GM18909 (cell line): ENCODE measurements around the gene RRP8.

Experiments
- ATAC-seq: cut with Tn5 transposase; IDR thresholded peaks from one replicate; pipeline ENCODE4 v1.9.1; 2021; ENCODE audit warnings: mild to moderate bottlenecking; ENCODE audit not compliant: unreplicated experiment, poor library complexity

Gene RRP8

DNA sequence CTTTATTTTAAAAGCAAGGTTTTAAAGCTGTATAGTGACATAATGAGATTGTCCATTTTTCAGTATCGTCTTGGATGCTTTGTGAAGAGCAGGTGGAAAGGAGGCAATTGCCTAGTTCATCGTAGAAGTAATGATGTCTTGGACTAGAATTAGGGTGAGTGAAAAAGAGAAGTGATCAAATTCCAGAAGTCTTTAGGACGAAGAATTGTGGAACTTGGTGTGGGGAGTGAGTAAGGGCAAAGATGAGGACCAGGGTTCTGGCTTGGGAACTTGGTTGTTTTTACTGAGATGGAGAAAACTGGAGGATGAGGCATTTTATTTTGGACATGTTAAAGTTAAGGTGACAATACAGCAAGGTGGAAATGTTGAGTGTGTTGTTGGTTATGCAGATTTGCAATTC, 1.4 kb upstream of the RRP8 start:
- ATAC-seq: no peak

DNA sequence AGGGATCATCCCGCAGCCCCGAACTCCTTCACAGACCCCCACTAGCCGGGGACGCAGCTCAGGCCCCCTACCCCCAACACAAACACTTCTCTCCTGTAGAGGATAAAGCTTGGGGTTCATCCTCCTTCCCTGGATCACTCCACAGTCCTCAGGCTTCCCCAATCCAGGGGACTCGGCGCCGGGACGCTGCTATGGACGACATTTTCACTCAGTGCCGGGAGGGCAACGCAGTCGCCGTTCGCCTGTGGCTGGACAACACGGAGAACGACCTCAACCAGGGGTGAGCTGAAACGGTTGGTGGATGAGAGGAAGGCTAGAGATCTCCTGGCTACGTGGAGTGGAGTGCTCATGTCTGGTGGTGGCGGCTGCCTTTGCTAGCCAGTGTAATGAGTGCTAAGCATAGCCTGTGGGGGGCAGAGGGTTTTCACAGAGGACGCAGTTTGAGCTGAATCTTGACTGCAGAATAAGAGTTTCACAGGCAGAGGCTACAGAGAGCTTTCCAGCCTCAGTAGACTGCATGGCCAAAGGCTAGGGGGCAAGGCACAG, 738 bp upstream of the RRP8 start:
- peak; percentile 48 for ATAC-seq

DNA sequence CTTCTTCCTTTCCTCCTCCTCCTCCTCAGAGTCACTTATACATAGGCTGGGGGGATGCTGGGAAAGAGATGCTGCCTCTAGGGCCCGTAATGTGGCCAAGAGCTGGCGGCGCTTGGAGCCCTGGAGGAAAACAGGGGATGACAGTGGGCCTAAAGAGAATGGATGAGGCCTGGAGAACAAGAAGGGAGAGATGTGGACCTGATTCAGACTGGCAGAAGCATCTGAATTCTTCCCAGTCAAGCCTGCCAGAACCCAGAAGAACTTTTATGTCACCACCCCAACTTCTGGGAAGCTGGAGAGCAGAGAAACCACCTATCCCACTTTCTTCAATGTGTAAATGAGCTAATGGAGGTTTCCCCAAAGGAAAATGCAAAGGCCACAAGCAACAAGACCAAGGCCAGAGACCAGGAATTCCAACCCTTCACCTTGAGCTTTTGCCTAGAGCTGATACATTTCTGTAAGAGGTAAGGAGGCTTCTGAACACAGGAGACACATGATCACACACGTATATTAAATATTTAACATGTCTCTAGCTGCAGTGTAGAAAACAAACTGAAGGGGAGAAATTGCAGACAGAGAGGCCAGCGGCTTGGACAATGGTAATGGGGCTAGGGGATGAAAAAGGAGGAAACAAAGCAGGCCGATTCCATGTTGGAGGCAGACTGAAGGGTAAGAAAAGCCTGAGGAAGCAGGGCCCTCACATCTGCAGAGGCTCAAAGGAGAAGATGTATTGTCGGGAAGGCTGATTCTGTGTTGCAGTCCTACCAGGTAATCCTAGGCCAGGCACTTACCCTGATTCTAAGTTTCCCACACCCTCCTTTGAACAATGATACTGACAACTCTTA, 1.1 kb downstream of the RRP8 start:
- no peak for ATAC-seq

DNA sequence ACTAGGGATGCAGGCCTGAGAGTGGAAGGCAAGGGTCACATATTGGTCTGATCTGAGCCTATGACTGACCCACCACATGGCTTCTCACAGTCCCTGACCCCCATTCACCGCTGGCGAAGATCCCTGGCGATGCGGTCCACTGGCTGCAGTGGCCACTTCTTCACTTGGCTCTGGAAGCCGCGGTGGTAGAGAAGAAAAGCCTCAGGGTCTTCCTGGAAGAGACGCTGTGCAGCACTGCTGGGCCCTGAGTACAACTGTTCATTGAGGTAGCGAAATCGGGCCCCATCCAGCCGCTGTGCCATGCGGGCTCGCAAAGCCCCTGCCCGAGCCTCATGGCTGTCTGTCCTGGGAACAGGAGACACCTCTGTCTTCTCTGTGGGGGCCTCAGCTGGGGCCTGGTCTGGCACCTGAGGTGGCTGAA, 2.4 kb downstream of the RRP8 start:
- ATAC-seq: no peak

DNA sequence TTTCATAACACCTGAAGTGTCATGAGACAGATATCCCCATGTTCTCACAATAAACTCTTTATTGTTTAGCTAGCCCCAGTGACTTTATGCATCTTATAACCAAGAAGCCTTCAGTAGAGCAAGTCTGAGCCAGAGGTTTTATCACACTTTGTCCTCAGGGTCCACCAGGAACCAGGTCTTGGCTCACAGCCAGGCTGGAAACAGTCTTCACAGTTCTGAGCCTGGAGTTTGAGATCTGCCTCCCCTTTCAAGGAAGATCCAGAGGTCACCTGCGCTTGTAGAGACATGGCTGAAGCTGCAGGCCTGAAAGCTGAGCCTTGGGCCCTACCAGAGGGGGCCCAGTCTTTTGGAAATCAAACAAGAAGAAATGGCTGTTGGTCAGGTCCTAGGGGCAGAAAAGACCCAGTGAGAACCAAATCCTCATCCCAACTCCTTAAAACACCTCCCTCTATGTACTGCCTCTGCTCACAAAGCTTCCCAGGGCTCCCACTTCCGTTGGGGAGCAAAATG, 3.5 kb downstream of the RRP8 start:
- ATAC-seq: no peak

DNA sequence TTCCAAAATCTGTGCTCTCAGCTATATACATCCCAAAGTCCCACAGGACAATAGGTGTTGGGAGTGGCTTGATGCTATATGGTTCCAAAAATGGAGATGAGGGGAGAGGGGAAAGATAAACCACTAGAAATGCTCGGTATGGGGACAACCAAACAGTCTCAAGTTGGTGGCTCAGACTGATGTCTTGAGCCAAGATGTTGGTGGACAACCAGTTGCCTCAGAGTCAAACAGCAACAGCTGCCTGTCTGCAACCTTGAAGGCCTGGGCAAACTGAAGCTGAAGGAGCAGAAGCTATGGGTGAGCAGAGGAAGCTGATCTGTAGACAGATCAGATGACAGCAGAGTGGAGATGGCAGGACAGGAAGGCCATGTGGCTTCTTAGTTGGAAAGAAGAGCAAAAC, 4.0 kb downstream of the RRP8 start:
- ATAC-seq: no peak

DNA sequence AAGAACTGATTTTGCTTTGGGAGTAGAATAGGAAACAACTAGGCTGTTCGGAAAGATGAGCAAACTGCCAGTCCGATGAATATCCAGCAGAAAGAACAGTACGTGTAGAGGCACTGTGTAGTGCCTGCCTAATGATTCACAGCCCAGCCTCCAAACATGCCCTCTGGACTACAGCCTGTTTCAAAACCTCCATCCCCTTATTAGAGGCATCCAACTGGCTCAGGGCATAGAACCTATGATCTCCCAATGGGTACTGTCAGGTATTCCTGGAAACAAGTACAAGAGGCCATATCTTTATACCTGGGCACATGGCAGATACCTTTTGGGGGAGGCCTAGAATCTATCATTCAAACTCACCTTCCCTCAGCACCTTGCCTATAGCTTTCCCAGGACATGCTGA, 4.9 kb downstream of the RRP8 start:
- ATAC-seq: no peak

DNA sequence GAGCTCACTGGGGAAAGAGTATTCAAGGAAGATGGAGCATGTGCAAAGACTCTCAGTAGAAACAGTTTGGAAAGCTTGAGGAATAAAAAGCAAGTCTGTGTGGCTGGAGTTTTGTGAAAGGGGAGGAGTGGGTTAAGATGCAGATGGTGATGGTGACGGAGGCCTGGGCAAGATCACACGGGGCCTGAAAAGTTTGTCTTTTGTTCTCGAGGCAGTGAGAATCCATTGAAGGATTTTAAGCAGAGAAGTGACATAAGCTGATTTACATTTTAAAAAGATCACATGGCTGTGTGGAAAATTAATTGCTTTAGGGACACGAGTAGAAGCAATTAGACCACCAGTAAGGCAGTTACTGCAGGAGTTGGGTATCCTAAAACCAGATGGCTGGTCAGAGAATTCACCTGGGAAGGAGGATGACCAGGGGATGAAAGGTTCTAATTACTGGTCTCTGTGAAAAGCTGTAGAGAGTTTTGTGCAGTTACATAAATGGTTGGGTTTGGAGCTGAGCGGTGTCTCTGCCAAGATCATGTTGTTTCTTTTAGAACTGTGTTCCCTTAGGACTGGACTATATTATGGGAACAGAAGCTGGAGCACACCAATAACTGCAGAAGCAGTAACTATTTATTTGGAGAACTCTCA, 7.1 kb downstream of the RRP8 start:
- no peak for ATAC-seq

DNA sequence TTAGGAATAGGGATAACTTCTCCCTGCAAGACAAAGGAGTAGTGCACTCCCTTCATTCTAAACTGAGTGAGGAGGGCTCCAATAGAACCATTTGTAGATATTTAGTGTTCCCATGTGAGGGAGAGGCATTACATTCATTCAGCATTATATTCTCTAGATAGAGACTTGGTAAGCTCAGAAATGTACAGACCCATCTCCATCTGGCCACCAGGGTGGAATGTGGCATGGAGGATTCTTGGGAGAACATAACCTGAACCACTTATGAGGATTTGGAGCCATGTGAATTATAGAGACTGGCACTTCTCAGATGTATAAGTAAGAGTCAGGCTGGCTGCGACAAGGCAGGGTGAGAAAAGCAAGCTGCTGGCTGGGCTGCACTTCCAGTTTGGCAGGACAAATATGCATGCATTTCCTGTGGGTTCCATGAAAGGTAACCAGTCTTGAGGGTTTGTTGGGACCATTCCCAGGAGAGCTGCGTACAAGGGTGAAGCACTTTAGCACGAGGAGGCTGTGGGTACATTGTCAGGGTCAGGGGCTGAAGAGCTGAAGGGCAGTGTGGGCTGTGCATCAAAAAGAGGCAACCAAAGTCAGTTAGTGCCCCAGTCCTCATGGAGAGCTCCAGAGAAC, 9.2 kb downstream of the RRP8 start:
- no peak for ATAC-seq

DNA sequence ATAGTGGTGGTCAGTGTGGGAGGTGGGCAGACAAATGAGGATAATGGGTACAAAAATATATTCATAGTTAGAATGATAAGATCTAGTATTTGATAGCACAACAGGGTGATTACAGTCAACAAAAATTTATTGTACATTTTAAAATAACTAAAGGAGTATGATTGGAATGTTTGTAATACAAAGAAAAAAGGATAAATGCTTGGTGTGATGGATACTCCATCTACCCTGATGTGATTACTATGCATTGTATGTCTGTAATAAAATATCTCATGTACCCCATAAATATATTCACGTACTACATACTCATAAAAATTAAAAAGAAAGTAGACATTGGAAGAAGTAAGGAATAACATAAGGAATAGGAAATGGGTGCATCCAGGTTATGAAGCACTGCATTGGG, 15.4 kb downstream of the RRP8 start:
- no peak for ATAC-seq

DNA sequence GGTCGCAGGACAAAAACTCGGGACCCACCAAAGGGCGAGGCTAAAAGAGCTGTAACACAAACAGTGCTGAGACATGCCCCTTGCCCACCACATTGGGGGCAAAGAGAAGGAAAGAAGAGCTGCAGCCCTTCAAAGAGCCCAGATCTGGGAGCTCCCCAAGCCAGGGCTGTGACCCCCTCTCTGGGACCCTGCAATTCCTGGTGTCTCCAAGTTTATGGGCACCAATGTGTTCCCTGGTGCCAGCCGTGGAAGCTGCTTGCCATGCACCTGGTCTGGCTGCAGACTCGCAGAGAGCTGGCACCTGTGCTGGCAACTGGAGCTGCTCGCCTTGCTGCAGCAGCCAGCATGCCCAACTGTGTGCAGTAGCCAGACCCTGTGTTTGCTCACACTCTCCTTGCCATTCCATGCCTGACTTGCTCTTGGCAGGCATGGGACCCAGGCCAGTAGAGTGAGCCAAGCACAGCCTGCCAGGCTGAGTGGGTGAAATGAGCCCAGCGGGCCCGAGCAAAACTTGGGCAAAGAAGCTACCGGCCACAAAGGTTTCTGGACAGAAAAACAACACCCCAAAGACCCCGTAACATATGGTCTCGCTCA, 16.0 kb downstream of the RRP8 start:
- no peak for ATAC-seq

DNA sequence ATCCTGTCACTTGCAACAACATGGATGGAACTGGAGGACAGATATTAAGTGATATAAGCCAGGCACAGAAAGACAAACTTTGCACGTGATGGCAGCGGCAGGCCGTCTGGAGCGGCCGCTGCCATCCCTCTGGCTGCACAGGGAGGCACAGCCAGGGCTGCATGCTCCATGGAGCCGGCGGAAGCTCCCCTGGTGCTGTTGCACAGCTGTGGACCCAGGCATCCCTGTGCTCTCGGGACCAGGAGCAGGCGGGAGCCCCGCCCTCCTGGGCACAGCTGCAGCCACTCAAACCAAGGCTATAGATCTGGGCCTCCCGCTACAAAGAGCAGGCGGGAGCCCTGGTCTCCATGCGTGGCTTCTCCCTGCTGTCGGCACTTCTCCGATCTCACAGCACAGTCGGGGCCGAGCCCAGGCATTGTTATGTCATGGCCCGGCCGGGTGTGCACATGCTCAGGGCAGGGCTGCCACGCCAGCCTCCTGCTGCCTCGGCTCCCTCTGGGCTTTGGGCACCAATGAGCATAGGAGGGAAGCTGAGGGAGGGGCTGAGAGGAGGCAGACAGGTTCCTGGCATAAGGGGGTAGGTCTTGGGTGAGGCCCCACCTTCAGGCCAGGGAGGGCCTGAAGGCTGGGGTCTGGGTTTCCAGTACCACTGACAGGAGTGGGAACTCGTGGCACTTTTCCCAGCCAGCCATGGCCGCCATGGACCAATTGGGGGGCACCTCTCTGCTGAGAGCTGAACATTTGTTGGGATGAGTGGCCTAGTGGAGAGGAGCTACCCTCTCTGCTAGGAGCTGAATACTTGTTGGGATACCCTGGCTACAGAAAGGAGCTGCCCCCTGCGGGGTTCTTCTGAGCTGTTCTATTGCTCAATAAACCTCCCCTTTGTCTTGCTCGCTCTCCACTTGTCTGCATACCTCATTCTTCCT, 16.7 kb downstream of the RRP8 start:
- no peak for ATAC-seq

DNA sequence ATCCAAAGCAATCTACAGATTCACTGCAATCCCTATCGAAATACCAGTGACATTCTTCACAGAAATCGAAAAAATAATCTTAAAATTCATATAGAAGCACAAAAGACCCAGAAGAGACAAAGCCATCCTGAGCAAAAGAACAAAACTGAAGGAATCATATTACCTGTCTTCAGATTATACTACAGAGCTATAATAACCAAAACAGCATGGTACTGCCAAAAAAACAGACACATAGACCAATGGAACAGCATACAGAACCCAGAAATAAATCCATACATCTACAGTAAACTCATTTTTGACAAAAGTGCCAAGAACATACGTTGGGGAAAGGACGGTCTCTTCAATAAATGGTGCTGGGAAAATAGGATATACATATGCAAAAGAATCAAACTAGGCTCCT, 18.9 kb downstream of the RRP8 start:
- no peak for ATAC-seq

DNA sequence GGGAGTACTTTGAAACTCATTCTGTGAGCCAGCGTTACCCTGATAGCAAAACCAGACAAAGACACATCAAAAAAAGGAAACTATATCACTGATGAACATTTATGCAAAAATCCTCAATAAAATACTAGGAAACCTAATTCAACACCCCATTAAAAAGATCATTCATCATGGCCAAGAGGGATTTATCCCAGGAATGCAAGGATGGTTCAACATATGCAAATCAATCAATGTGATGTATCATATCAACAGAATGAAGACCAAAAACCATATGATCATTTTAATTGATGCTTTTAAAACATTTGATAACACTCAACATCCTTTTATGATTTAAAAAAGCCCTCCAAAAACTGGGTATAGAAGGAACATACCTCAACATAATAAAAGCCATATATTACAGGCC, 19.8 kb downstream of the RRP8 start:
- ATAC-seq: no peak

DNA sequence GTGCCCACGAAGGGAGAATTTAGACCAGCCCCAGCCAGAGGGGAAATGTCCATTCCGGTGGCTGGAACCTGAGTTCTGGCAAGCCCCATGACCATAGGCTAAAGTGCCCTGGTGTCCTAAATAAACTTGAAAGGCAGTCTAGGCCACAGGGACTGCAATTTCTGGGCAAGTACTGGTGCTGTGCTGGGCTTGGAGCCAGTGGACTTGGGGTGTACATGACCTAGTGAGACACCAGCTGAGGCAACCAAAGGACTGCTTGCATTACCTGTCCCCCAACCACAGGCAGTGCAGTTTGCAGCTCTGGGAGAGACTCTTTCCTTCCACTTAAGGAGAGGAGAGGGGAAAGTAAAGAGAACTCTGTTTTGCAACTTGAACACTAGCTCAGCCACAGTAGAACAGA, 23.7 kb downstream of the RRP8 start:
- no peak for ATAC-seq

DNA sequence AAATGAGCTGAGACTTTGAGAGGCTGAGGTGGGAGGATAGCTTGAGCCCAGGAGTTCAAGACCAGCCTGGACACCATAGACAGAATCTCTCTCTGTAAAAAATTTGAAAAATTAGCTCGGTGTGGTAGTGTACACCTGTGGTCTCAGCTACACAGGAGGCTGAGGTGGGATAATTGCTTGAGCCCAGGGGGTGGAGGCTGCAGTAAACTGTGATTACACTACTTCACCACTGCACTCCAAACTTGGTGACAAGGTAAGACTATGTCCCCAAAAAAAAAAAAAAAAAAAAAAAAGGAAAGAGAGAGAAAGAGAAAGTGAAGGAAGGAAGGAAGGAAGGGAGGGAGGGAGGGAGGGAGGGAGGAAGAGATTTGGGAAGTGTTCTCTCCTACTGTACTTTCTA, 25.3 kb downstream of the RRP8 start:
- ATAC-seq: no peak

DNA sequence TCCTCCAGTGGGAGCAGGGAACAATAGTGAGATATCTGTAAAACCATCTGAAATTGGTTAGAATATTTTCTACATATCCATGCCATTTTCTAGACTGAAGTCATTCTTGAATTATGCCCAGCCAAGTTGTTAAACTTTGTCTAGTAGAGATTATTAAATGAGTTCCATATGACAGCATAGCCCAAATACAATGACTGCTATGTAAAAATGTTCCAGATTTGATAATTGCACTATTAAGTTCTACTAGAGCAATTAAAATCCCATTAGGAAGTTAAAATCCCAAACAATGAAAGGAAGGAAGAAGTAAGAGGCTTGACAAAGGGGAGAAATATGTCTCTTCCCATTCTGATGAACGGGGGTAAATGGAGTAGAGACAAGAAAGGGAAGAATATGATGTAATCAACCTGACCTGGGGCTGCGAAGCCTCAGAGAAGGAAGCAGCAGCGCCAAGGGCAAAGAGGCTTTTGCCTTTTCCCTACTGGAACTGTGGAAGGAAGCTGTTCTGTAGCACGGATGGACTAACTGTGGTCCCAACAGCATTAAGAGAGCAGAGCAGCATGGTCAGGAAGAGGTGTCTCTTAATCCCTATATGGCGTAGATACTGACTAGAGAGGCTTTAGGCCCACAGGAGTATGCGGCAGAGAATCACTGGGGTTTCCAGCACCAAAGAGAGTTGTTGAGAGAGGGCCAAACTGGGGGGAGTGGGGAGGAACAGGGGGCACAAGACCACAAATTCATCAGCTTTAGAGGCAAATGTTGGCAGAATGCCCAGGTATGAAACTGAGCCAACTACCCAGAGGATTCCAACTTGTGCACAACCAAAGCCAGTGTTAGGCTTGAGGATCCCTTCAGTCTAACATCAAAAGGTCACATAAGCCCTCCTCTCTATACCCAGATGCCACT, 26.7 kb downstream of the RRP8 start:
- ATAC-seq: no peak

DNA sequence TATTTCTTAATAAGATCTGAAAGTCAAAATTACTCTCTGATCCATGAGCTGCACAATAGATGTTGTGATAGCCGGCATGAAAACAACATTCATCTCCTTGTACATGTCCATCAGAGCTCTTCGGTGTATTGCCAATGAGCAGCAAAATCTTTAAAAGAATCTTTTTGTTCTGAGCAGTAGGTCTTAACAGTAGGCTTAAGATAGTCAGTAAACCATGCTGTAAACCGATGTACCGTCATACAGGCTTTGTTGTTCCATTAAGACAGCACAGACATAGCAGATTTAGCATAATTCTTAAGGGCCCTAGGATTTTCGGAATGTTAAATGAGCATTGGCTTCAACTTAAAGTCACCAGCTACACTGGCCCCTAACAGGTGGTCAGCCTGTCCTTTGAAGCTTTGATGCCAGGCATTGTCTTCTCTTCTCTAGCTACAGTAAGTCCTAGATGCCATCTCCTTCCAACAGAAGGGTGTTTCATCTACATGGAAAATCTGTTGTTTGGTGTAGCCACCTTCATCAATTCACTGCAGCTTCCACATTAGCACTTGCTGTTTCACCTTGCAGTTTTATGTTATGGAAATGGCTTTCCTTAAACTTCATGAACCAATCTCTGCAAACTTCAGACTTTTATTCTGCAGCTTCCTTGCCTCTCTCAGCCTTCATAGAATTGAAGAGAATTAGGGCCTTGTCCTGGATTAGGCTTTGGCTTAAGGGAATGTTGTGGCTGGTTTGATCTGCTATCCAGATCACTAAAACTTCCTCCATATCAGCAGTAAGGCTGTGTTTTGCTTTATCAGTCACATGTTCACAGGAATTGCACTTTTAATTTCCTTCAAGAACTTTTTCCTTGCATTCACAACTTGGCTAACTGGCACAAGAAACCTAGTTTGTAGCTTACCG, 28.4 kb downstream of the RRP8 start:
- no peak for ATAC-seq
